Osteocyte (in vitro differentiated cells): Measurements from ENCODE around the gene ASCL1. TPM values are rescaled to one million over a fixed set of nuclear protein-coding genes. Genes with fewer than 3 reads are reported as not detected.

Experiments
- DNase-seq: peaks from one replicate; pipeline ENCODE4 v3.0.0; 2021; ENCODE audit warnings: mixed read lengths; ENCODE audit not compliant: unreplicated experiment; ENCODE audit errors: extremely low spot score
- H3K27ac Mint-ChIP-seq: one replicate; pipeline ENCODE4 v1.8.0; 2021; ENCODE audit warnings: mild to moderate bottlenecking, mixed read lengths; ENCODE audit not compliant: unreplicated experiment
- H3K27me3 Mint-ChIP-seq: one replicate; pipeline ENCODE4 v1.8.0; 2021; ENCODE audit warnings: mixed read lengths; ENCODE audit not compliant: unreplicated experiment
- H3K36me3 Mint-ChIP-seq: one replicate; pipeline ENCODE4 v1.8.0; 2021; ENCODE audit warnings: mixed read lengths; ENCODE audit not compliant: unreplicated experiment
- H3K4me1 Mint-ChIP-seq: one replicate; pipeline ENCODE4 v1.8.0; 2021; ENCODE audit warnings: mixed read lengths; ENCODE audit not compliant: unreplicated experiment
- H3K4me3 Mint-ChIP-seq: one replicate; pipeline ENCODE4 v1.8.0; 2021; ENCODE audit warnings: mild to moderate bottlenecking, moderate library complexity, mixed read lengths; ENCODE audit not compliant: unreplicated experiment
- H3K9me3 Mint-ChIP-seq: one replicate; pipeline ENCODE4 v1.8.0; 2021; ENCODE audit warnings: mixed read lengths; ENCODE audit not compliant: unreplicated experiment
- total RNA-seq: library from RNA; stranded (reverse); gene quantifications from 2 replicates; pipeline ENCODE4 v1.2.1, GENCODE V29; 2021
- TF ChIP-seq, protein P1 (sequence below): fragments of 200-600 bp; sonication (generic); IDR thresholded peaks from 2 replicates; pipeline ENCODE4 v1.5.0; 2021; ENCODE audit warnings: antibody characterized with exemption, mild to moderate bottlenecking, moderate library complexity

Gene ASCL1
- total RNA-seq, 1 donor from 2014 or later = not detected

DNA sequence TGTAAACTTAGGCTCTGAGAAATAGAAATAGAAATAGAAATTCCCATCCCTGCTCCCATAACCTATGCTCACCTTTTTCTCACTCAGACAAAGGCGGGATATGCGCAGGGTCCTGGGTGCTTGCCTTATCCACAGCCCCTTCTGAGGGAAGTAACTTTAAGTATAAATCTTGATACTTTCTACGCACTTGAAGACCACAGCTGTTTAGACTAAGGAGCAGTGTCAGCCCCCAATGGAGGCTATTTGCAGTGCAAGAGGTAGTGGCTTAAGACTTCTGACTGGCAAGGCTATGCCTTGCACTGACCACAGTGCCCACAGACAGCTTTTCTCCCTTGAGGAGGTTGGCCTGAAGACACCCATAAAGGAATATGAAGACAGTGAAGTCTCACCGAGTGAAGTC, 35.2 kb downstream of the ASCL1 start:
- DNase-seq = no peak
- H3K9me3 Mint-ChIP-seq = peaks cover 4% of the 10 kb centered on the region
- no peak overlapping the region for H3K27ac Mint-ChIP-seq
- no peaks in the 10 kb centered on the region for H3K27me3 Mint-ChIP-seq
- TF ChIP-seq, protein P1, sequence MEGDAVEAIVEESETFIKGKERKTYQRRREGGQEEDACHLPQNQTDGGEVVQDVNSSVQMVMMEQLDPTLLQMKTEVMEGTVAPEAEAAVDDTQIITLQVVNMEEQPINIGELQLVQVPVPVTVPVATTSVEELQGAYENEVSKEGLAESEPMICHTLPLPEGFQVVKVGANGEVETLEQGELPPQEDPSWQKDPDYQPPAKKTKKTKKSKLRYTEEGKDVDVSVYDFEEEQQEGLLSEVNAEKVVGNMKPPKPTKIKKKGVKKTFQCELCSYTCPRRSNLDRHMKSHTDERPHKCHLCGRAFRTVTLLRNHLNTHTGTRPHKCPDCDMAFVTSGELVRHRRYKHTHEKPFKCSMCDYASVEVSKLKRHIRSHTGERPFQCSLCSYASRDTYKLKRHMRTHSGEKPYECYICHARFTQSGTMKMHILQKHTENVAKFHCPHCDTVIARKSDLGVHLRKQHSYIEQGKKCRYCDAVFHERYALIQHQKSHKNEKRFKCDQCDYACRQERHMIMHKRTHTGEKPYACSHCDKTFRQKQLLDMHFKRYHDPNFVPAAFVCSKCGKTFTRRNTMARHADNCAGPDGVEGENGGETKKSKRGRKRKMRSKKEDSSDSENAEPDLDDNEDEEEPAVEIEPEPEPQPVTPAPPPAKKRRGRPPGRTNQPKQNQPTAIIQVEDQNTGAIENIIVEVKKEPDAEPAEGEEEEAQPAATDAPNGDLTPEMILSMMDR = no peak
- H3K4me1 Mint-ChIP-seq = no peaks in the 10 kb centered on the region
- H3K36me3 Mint-ChIP-seq = no peaks in the 10 kb centered on the region
- no peak overlapping the region for H3K4me3 Mint-ChIP-seq

DNA sequence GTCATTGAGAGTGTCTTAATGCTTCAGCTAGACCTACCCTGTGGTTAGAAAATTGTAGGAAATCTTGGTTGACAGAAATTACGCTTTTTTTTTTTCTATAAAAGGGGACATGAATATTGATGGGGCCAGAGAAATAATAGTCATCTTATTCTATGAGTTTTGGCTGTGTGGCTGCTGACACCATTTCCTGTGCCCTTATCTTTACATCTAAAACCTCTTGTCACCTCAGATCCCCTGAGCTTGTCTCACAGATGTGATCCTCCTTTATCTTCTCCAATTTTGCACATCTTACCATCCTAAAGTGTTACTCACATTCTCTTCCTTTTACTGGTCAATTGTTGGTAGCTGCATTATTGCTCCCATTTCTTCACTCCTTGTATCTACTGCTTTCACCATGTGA, 36.1 kb downstream of the ASCL1 start:
- H3K4me1 Mint-ChIP-seq = no peaks in the 10 kb centered on the region
- H3K4me3 Mint-ChIP-seq = no peak overlapping the region
- H3K27ac Mint-ChIP-seq = no peak overlapping the region
- H3K36me3 Mint-ChIP-seq = no peaks in the 10 kb centered on the region
- TF ChIP-seq, protein P1 = no peak
- peaks cover 1% of the 10 kb centered on the region for H3K9me3 Mint-ChIP-seq
- DNase-seq = no peak
- H3K27me3 Mint-ChIP-seq = no peaks in the 10 kb centered on the region

DNA sequence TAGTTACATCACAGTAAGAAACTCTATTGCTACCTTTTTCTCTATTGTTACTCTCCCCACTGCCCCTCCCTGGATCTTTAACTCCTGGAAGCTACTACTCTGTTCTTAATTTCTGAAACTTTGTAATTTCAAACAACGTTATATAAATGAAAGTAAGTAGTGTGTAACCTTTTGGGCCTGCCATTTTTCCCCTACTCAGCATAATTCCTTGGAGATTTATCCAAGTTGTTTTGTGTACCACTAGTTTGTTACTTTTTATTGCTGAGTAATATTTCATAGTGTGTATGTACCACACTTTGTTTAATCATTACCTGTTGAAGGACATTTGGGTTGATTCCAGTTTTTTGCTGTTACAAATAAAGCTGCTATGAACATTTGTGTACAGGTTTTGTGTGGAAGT, 37.9 kb downstream of the ASCL1 start:
- no peak for DNase-seq
- Mint-ChIP-seq H3K27ac (no peak overlapping the region), H3K27me3 (no peaks in the 10 kb centered on the region), H3K36me3 (no peaks in the 10 kb centered on the region), H3K9me3 (peaks cover 11% of the 10 kb centered on the region), H3K4me3 (no peak overlapping the region), H3K4me1 (no peaks in the 10 kb centered on the region)
- TF ChIP-seq, protein P1 = no peak

Other genes with a start within 250 kb of the ASCL1 start
- gene PAH, start 40.4 kb upstream of the ASCL1 start, total RNA-seq = not detected in 2 replicates